ENCODE results near the gene NAA11. TPM values are rescaled to one million over a fixed set of nuclear protein-coding genes. Genes with fewer than 3 reads are reported as not detected.
"Not testable (repeated sequence)": the region's sequence is repeated elsewhere in the genome, so short reads cannot be mapped to it uniquely, and the experiment has no call there.

Gene NAA11
- total RNA-seq, 2 donors from 2014 or later: not detected

DNA sequence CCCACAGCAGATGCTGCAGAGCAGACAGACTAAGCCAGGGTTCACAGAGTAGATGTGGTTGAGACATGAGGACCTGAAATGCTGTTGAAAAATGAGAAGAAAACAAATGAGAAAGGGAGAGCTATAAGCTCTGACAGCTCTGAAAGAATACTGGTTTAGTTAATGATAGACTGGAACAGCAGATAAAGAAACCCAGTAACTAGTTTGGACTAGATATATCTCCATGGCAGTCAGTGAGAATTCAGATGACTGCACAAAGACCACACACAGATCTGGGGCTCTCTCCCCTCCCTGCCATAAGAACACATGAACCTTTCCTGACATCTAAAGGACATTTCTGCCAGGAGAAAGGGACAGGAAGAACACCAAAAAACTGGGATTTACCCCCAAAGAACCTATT, 8.2 kb downstream of the NAA11 start:
- intact Hi-C loops (cut with DNase I): no loop called here
- ATAC-seq (no peak), DNase-seq (no peak)

DNA sequence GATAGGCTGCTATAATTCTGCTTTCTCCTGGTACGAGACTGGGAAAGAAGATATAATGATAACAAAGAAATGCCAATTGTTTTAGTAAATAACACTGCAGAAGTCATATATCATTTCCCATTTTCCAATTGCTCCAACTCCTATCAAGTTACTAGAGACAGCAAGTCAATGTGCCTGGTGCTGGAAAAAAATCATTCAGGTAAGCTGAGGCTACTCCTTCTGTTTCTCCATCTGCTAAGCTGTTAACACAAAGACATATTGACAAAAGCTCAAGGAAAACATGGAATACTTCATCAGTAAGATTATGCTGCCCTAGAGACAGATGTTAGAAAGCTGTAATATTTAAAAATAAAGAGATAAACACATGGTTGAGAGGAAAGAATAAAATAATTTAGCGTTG, 10.0 kb downstream of the NAA11 start:
- no peak for DNase-seq
- intact Hi-C loops (cut with DNase I): no loop called here
- no peak for ATAC-seq

DNA sequence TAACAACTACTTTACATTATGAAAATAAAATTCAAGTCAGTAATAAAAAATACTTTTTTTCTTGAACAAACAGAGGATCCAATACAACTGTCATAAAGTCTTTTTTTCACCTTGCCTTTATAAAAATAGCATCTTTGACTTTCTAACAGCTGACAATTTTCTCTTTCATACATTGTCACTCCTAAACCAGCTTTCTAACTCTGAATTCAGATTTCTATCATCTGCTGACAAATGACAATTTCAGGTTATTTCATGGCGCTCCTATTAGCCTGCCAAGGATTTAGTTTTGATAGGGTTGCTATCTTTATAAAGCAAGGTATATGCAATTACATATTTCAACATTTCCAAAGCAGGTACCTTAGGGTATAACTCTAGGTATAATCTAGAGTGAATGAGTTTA, 14.6 kb downstream of the NAA11 start:
- ATAC-seq: no peak
- intact Hi-C loops (cut with DNase I): no loop called here
- no peak for DNase-seq

DNA sequence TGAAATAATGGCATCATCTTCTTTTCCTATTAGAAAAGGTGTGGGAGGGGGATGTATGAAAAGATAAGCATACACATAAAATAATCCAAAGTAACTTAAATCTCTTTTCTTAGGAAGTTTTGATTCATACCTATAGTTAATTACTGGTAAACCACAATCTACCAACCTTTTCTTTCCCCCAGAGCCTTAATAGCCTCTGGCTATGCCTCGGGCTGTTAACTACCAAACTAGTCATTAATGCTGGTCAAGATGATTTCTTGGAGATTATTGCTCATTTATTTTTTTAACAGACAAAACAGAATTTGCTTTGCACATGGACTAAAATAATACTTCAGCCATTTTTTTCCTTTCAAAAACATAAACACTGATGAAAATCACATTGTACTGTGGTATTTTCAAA, 16.9 kb downstream of the NAA11 start:
- intact Hi-C loops (cut with DNase I): no loop called here
- DNase-seq: no peak
- ATAC-seq: no peak

DNA sequence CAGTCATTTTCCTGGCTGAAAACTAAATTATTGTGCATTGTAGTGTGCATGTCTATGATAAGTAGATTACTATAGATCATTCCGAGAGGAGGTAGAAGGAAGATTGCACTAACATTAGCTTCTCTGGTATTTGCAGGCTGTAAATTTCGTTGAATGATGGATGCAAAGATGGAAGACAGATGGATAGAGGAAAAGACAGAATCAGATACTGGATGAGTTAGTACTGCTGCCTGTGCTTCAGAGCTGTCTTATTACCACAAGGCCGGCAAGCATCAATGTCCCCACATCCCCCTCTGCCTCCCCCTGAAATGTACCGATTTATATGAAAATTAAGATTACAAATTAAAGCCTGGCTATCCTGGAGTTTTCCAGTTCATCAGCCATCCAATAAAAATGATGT, 17.7 kb downstream of the NAA11 start:
- ATAC-seq (no peak), DNase-seq (no peak)
- intact Hi-C loops (cut with DNase I): no loop called here

DNA sequence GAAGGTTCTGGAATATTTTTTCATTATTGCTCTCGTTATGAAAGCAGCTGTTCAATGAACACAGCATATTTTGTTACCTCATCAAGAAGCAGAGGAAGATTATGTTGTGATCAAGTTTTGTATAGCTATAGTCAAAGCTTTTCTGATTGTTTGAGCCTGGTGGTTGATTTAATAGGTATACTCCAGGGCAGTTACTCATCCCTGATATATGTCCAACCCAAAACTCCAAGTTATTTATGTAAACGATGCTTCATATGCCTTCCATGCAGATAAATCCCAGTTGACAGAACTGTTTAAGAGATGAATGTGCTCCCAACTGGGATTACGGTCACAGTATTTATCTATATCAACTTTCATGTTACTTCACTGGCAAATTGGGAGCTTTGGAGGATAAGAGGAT, 19.1 kb downstream of the NAA11 start:
- DNase-seq: no peak
- intact Hi-C loops (cut with DNase I): no loop called here
- no peak for ATAC-seq

DNA sequence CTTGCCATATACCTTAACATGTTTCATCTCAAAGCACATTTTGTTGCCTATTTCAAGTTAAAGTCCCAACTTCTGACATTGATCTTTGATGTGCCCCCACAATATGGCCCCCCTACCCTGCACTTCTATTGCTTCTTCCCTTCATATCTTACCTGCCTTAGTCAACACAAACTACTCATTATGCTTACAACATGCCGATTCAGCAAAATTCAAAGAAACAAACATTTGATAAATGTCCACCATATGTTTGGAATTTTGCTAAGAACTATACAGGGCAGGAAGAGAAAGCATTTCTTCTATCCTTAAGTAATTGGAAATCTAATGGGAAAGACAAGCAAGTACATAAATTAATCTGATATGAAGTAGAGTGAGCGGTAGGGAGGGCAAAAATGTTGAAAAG, 25.6 kb downstream of the NAA11 start:
- DNase-seq (no peak), ATAC-seq (no peak)
- intact Hi-C loops (cut with DNase I): no loop called here

DNA sequence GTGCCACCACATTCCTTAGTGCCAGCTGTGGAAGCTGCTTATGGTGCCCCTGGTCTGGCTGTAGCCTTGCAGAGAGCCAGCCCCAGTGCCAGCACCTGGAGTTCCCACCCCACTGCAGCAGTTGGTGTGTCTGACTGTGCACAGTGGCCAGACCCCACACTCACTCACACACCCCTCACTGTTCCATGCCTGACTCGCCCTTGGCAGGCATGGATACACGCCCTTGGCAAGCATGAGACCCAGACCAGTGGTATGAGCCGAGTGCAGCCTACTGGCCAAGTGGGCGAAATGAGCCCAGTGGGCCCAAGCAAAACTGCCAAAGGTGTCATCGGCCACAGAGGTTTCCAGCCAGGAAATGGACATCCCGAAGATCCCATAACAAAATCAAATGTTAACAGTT, 27.4 kb downstream of the NAA11 start:
- intact Hi-C loops (cut with DNase I): no loop called here
- ATAC-seq (peak in 1 of 2 donors; percentile 53), DNase-seq (no peak)

DNA sequence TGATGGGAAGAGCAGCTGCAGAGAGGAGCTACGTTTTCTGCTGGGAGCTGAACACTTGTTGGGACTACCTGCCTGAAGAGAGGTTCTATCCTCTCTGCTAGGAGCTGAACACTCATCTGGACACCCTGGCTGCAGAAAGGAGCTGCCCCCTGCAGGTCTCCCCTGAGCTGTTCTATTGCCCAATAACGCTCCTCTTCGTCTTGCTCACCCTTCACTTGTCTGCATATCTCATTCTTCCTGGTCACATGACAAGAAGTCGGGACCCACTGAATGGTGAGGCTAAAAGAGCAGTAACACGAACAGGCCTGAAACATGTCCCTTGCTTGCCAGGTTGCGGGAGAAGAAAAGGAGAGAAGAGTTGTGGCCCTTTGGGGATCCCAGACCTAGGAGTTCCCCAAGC, 27.8 kb downstream of the NAA11 start:
- intact Hi-C loops (cut with DNase I): no loop called here
- ATAC-seq: no peak
- no peak for DNase-seq

DNA sequence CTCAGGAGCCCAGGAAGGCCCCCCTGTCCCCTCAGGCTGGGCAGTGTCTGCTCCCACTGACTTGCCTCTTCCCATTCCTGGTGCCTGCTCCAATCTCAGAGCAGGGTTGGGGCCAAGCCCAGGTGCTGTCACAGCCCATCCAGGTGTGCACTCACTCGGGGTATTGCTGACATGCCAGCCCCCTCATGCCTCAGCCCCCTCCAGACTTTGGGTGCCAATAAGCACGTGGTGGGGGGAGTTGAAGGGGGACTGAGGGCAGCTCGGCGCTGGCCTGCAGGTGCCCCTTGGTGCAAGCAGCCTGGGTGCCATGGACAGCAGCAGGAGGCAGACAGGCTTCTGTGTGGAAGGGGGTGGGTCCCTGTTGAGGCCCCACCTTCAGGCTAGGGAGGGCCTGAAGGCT, 28.4 kb downstream of the NAA11 start:
- DNase-seq (no peak), ATAC-seq (no peak)
- intact Hi-C loops (cut with DNase I): no loop called here

DNA sequence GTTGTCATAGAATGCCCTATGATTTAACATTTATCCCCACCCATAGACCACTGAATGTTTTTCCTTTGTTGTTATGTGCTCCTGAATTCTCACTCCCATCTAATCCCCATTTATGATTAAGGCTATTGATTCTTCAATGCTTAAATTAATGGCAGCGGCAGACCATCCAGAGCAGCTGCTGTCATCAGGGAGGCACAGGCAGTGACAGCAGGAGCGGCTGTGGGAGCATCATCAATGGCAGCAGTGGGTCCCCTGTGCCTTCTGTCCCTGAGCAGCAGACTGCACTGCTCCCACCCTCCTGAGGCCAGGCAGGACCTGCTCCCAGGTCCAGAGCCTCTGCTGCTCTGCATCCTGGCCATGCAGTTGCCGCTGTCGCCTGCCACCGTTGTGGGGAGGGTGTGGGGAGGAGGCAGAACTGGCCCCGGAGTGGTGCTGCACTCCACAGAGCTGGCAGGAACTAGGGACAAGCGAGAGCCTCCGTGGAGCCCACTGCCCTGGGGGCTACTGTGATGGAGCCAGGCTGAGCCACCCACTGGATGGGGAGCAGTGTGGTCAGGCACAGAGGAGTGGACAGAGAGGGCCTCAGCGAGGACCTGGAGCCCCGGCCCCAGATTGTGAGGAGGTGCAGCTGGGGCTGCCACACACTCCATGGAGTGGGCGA, 29.0 kb downstream of the NAA11 start:
- intact Hi-C loops (cut with DNase I): no loop called here
- ATAC-seq (no peak), DNase-seq (no peak)

DNA sequence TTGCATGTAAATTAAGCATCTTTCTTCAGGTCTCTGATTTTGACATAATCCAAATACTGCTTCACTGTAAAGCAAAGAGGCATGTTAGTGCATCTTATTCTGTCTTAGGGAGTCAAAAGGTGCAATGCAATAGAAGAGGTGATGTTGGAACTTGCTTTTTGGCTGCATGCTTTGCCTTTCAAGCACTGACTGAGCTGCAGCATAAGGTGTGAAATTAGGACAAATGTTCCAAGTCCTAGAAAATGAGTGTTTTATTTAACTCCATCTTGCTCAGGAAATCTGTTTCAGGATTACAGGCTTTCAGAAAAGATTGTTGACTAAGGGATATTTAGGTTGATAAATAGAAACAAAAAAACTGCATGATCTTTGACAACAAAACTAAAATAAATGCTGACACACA, 30.8 kb downstream of the NAA11 start:
- intact Hi-C loops (cut with DNase I): no loop called here
- no peak for DNase-seq
- ATAC-seq: no peak

DNA sequence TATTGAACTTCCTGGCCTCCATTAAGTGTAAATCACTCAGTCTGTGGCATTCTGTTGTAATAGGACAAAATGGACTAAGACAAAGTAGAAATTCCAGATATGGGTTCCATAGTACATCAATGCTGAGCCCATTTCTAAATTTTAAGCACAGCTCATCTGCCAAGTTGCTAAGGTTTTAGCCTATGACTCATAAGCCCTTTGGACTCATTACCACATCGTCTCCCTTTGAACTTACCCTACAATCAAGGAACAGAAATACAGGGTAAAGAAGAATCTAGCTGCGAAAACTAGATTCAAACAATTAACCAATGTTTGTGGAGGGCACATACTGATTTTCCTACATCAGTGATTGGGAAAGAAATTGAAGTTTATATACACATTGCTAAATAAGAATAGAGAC, 31.8 kb downstream of the NAA11 start:
- peak in 1 of 2 donors; percentile 38 for ATAC-seq
- intact Hi-C loops (cut with DNase I): no loop called here
- DNase-seq: no peak

DNA sequence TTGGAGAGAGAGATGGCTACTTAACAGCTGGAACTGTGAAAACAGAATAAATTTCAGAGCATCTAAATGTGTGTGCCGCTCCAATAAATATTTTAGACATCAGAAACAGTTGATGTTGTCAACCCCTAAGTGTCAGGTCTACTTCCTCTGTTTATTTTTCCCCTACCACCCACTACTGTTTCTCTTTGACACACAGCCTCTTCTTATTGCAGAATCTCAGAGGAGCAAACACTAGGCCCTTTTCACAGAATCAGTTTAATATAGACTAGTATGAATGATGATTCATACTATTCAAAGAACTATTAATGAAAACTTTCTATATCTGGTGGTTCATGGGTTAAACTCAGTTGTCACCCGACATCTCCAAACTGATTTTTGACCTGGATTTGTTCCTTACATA, 33.9 kb downstream of the NAA11 start:
- ATAC-seq (no peak), DNase-seq (no peak)
- intact Hi-C loops (cut with DNase I): no loop called here

DNA sequence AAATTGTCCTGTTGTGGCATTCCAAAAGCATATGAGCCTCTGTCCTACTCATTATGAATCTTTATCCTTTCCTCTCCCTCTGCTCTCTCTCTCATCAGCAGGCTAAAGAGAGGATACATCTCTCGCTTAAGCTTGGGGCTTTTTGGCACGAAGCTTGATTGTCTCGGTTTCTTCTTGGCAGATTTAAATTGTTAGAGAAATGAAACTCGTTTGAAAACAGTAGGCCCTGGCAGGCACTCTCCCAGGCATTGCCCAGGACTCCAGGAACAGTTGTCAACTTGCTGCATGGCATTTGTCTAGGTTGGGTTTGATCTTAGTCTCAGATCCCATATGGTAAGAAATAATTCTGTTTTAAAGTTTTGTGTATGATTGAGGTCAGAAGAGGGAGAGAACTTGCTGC, 35.5 kb downstream of the NAA11 start:
- no peak for ATAC-seq
- DNase-seq: no peak
- intact Hi-C loops (cut with DNase I): no loop called here

DNA sequence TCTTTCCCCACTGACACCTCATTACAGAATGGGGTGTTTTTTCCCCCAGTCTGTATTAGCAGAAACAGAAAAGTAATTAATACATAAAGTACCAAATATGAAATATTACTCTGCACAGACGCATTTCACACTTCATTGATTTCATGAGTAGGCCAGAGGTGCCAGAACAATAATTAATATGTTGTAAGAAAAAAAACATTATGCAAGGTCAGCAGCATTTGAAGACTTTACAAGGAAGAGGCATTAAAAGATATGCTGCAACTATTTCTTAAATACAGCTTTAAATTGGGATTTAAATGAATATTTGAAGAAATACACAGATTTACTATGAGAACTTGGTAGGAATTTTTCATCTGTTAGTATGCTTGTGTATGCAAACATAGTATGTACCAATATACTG, 37.7 kb downstream of the NAA11 start:
- no peak for DNase-seq
- ATAC-seq: no peak
- intact Hi-C loops (cut with DNase I): no loop called here

DNA sequence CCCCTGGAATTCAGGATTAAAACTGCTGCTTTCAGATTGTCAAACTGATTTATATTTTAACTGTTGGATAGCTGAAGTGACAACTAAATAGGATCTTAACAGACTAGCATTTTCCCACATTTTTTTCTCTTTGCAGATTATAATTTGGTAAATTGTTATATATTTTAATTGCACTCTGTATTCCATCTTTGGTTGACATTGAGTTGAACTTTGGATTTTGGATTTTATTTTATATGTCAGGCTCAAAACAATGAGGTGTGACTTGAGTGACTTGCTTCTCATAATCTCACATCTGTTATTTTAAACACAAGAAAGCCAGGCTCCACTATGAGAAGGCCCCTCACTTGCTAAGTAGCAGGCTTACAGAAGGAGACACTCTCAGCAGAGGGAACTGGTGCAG, 38.1 kb downstream of the NAA11 start:
- intact Hi-C loops (cut with DNase I): no loop called here

DNA sequence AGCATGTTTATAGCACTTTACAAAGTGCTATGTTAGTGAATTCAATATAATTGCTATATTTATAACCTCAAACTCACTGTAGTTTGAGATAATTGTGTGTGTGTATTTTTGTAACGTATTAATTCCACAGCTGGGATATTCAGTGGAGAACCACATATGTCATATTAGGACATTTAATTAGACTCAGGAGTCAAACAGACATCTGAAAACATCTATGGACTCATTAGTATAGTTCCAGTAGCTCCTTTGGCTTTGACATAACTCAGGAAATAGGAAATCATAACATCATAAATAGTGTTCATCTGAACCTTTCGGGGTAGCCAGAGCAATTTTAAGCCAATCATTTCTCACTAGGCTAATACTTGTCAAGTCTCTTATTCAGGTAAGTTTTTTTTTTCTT, 38.8 kb downstream of the NAA11 start:
- intact Hi-C loops (cut with DNase I): no loop called here
- ATAC-seq: no peak
- no peak for DNase-seq

More for the DNA sequence above, 38.1 kb downstream of the NAA11 start:
- no peak for ATAC-seq
- no peak for DNase-seq

DNA sequence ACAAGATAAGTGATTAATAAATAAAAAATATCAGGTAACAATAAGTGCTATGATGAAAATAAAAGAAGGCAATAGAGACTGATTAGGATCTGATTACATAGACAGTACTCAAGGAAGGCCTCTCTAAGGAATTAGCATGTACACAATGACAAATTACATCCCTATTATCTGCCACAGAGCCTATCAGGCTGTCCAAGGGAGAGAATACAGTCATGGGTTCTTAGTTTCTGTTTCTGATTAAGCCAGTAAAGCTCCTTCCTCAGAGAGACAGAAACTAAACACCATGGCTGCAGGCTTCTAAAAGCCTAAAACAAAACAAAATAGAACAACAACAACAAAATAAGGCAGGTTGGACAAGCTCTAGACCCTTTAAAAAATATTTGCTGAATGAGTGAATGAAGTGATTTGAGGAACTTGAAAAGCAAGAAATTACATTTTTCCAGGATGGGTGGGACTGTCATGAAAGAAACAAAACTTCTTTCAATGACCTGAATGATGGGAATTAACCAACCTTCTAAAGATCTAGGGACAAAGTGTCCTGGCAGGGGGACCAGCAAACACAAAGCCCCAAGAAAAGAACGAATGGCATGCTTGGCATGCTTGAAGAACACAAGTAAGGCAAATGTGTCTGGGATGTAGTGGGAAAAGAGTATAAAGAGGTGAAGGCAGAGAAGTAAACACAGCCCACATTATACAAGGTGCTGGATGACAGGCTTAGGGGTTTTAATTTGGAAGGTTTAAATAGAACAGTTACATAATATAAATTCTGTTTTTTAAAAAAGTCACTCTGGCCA, 44.1 kb downstream of the NAA11 start:
- no peak for DNase-seq
- intact Hi-C loops (cut with DNase I): no loop called here
- no peak for ATAC-seq

DNA sequence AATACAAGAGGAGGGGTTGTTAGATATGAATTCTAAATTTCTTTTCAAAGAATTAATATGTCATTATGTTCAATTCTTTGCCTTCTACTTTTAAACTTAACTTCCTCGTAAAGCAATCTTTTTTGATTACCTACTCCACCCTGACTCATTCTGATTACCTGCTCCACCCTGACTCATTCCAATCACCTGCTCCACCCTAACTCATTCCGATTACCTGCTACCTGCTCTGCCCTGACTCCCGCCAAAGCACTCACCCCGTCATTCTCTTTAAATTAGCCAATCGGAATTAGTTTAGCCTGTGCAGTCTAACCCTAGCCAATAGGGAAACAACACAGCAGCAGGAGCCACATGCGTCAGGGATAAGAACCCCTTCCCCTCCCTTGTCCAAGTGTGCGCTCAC, 48.4 kb downstream of the NAA11 start:
- ATAC-seq; DNase-seq; intact Hi-C loops (cut with DNase I): not testable (repeated sequence)

DNA sequence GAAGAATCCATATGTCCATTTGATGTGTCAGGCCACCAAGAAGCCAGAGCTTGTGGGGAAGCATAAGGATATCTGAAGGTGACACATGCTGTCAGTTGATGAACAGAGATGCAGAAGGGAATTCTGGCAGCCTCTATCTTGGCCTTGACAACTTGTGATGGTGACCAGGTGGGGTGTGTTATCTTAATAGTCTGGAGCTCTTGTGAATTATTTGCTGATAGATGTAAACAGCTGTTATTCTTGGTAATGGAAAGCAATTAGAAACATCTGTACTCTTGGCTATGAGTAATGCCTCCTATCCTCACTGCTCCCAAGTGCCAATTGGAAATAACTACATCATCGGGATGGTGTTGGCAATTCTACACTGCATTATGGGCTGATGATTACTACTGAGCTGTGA, 51.9 kb downstream of the NAA11 start:
- no peak for DNase-seq
- intact Hi-C loops (cut with DNase I): no loop called here
- peak in 1 of 2 donors; percentile 62 for ATAC-seq
